GM12873 (cell line): ENCODE data around the gene OTUD5.
A peak's percentile ranks its signal among the peaks of the same experiment; 100 is the strongest.

Experiments
- CTCF ChIP-seq: IDR thresholded peaks from 2 replicates; pipeline ENCODE4 v1.5.1; 2012; ENCODE audit warnings: low read depth, mild to moderate bottlenecking, moderate library complexity, low read length, control low read depth; ENCODE audit not compliant: insufficient read depth; ENCODE audit errors: missing control alignments

Gene OTUD5

GRCh38 chrX:48945517-48946348 lies 11.7 kb downstream of the OTUD5 start:
- peak; percentile 81 for TF ChIP-seq CTCF

- no peak for TF ChIP-seq CTCF
Measured at GRCh38 chrX:48942895-48943294, 14.5 kb downstream of the OTUD5 start.

GRCh38 chrX:48940404-48940955 lies 16.9 kb downstream of the OTUD5 start:
- TF ChIP-seq CTCF = no peak

GRCh38 chrX:48939524-48940228 lies 17.7 kb downstream of the OTUD5 start:
- no peak for TF ChIP-seq CTCF

GRCh38 chrX:48938721-48939425 lies 18.5 kb downstream of the OTUD5 start:
- no peak for TF ChIP-seq CTCF

GRCh38 chrX:48937054-48937907 lies 20.1 kb downstream of the OTUD5 start:
- TF ChIP-seq CTCF = peak; percentile 54
